GM10266 (cell line): ENCODE measurements around the gene HEXIM2.

Source experiments
- DNase-seq: peaks from one replicate; pipeline ENCODE4 v3.0.0; 2012; ENCODE audit errors: extremely low spot score
- TF ChIP-seq, protein P1 (sequence below): IDR thresholded peaks from 2 replicates; pipeline ENCODE4 v1.5.1; 2012; ENCODE audit warnings: mild to moderate bottlenecking, low read depth; ENCODE audit not compliant: control insufficient read depth, insufficient read depth; ENCODE audit errors: missing control alignments

HEXIM2 gene

DNA sequence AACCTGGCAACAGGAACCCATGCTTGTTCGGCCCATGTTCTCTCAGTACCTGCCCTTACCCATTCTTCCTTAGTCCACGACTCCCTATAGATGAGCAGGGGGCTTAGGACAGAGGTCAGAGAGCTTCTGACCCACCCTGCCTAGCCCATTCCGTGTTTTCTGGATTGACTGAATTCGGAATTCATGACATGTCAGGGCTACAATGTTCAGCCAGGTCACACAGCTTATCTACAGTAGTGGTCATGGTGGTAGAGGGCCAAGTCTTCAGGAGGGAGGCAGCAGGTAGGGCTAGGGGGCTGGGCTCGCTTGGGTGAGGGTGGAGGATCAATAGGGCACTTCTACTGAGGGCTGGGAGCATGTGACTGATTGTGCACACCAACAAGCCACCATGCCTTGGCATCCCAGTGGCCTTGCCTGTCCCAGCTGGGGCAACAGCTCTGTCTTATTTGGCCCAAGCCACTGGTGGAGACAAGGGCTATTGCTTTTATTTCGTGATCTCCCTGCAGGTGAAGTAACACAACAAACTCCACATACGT is 3.1 kb downstream of the HEXIM2 start:
- TF ChIP-seq, protein P1, sequence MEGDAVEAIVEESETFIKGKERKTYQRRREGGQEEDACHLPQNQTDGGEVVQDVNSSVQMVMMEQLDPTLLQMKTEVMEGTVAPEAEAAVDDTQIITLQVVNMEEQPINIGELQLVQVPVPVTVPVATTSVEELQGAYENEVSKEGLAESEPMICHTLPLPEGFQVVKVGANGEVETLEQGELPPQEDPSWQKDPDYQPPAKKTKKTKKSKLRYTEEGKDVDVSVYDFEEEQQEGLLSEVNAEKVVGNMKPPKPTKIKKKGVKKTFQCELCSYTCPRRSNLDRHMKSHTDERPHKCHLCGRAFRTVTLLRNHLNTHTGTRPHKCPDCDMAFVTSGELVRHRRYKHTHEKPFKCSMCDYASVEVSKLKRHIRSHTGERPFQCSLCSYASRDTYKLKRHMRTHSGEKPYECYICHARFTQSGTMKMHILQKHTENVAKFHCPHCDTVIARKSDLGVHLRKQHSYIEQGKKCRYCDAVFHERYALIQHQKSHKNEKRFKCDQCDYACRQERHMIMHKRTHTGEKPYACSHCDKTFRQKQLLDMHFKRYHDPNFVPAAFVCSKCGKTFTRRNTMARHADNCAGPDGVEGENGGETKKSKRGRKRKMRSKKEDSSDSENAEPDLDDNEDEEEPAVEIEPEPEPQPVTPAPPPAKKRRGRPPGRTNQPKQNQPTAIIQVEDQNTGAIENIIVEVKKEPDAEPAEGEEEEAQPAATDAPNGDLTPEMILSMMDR, result no peak
- no peak for DNase-seq

DNA sequence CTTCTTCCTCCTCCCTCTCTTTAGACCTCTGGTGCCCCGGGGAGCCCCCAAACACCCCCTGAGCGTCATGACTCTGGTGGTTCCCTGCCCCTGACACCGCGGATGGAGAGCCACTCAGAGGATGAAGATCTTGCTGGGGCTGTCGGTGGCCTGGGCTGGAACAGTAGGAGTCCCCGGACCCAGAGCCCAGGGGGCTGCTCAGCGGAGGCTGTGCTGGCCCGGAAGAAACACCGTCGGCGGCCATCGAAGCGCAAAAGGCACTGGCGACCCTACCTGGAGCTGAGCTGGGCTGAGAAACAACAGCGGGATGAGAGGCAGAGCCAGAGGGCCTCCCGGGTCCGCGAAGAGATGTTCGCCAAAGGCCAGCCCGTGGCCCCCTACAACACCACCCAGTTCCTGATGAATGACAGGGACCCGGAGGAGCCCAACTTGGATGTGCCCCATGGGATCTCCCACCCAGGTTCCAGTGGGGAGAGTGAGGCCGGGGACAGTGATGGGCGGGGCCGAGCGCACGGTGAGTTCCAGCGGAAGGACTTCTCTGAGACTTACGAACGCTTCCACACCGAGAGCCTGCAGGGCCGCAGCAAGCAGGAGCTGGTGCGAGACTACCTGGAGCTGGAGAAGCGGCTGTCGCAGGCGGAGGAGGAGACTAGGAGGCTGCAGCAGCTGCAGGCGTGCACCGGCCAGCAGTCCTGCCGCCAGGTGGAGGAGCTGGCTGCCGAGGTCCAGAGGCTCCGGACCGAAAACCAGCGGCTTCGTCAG is 7.5 kb downstream of the HEXIM2 start:
- no peak for DNase-seq
- TF ChIP-seq, protein P1, result no peak

DNA sequence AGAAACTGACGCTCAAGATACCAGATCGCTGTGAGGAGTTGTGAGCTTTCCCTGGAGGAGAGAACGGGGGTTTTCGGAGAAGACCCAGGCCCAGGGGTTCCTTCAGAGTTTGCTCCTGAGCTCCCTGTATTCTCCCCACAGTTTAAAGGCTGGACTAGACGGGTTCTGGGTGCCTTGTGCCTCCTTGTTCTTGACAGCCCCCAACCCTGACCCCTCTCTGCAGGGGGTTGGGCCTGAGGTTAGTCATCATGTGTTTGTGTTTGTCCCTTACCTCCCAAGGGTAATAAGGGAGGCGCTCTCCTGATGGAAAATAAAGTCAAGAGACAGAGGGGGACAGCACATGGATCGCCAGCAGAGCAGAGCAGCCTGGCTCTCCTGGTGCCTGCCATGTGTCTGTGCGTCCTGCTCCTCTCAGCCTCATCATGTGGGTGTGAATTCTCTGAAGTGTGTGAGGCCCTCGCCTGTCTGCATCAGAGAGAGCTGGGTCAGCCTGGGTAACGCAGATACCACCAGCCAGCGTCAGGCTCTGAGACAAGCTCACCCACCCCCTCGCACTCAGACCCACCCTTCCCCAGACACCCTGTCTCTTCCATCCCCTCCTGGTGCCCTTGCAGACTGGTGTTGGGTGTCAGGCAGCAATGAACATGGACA is 8.7 kb downstream of the HEXIM2 start:
- DNase-seq, result no peak
- TF ChIP-seq, protein P1, result no peak

DNA sequence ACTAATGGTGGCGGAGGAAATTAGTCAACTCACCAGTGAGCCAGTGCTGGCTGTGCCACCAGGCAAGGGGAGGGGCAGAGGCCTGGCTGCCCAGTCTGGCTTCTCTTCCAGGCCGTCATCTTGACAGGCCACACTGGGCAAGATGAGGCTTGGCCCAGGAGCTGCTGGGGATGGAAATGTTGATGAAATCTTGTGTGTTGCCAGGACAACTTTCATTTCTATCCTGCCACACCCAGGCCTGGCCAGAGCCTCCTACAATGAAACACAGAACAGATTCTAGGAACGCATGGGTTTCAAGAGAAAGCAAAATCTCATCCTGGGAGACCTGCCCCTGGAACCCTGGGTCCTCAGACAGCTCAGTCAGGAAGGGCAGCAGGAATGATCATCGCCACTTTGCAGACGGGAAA is 9.3 kb downstream of the HEXIM2 start:
- TF ChIP-seq, protein P1, result no peak
- DNase-seq, result no peak

DNA sequence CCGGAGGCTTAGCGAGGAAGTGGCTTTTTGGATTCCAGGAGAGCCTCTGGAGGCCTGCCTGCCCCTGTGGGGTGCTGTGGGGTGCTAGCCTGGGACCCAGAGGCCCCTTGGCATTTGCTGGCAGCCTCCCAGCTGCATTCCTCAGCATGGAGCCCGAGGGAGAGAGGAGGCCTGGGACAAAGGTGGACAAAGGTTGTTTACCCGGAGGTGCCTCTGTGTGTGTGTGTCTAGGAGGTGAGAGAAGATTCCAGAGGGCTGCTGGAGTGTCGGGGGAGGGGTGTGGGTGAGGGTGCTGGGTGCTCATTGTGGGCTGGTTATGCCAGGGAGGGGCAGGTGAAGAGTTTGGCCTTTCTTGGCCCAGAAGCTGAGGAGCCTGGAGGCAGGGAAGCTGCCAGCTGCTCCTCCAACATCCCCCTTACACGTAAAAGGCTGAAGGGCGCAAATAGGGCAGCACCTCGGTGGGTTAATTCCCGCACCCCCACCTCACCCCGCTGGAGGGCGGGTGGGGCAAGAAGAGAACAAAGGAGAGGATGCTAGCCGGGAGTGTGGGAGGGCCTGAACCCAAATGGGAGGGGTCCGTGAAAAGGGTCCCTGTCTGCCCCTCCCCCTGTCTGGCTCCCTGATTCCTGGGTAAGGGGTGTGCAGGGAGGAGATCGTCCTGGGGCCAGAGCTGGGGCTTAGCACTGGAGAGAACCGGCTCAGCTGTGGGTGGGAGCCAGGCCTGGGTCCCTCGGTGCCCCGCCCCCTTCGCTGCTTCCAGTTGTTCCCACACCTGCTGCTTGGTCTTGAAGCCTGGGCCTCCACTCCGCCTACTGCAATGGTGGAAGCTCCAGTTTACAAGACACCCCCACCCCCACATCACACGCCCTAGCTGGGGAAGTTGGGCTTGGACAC is 9.9 kb downstream of the HEXIM2 start:
- no peak for DNase-seq
- TF ChIP-seq, protein P1, result no peak

DNA sequence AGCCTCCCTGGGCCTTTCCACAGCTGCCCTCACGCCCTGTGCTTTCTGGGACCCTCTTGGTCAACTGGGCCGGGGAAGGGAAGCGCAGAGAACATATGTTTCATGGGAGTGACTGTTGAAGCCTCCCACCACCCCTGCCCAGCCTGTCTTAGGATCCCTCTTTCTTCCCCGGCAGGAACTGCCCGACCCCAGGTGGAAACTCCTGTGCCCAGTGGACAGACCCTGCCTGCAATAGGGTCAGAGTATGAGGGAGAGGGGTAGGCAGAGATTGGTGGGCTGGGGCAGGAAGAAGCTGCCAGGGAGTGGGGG is 10.5 kb downstream of the HEXIM2 start:
- TF ChIP-seq, protein P1, result no peak
- no peak for DNase-seq
